ENCODE data around the gene EMX2. TPM values are rescaled to one million over a fixed set of nuclear protein-coding genes. Genes with fewer than 3 reads are reported as not detected.

EMX2 gene
- total RNA-seq, 3 donors from 2014 or later = not detected

GRCh38 chr10:117554241-117554814, 11.8 kb downstream of the EMX2 start:
- no peak for DNase-seq
- Mint-ChIP-seq H3K9me3 (no peaks in the 10 kb centered on the region), H3K27me3 (ENCODE audit: low read depth) (peaks cover 71% of the 10 kb centered on the region), H3K4me3 (no peak overlapping the region), H3K4me1 (ENCODE audit: low read depth) (peaks cover 7% of the 10 kb centered on the region), H3K36me3 (ENCODE audit: insufficient read depth) (no peaks in the 10 kb centered on the region)
- ATAC-seq = no peak

- no peaks in the 10 kb centered on the region for H3K36me3 Mint-ChIP-seq (ENCODE audit: insufficient read depth)
- no peaks in the 10 kb centered on the region for H3K9me3 Mint-ChIP-seq
- ATAC-seq = no peak
- DNase-seq = no peak
- H3K4me1 Mint-ChIP-seq (ENCODE audit: low read depth) = peaks cover 7% of the 10 kb centered on the region
- H3K4me3 Mint-ChIP-seq = no peak overlapping the region
- peaks cover 64% of the 10 kb centered on the region for H3K27me3 Mint-ChIP-seq (ENCODE audit: low read depth)
Measured at GRCh38 chr10:117555017-117555416, 12.5 kb downstream of the EMX2 start.

GRCh38 chr10:117555863-117556262, 13.3 kb downstream of the EMX2 start:
- Mint-ChIP-seq H3K27me3 (ENCODE audit: low read depth) (peaks cover 58% of the 10 kb centered on the region), H3K4me3 (no peak overlapping the region), H3K9me3 (no peaks in the 10 kb centered on the region), H3K36me3 (ENCODE audit: insufficient read depth) (no peaks in the 10 kb centered on the region), H3K4me1 (ENCODE audit: low read depth) (peaks cover 7% of the 10 kb centered on the region)
- no peak for DNase-seq
- ATAC-seq = no peak

GRCh38 chr10:117556356-117556755, 13.8 kb downstream of the EMX2 start:
- DNase-seq = no peak
- Mint-ChIP-seq H3K36me3 (ENCODE audit: insufficient read depth) (no peaks in the 10 kb centered on the region), H3K27me3 (ENCODE audit: low read depth) (peaks cover 56% of the 10 kb centered on the region), H3K4me3 (no peak overlapping the region), H3K9me3 (no peaks in the 10 kb centered on the region), H3K4me1 (ENCODE audit: low read depth) (peaks cover 7% of the 10 kb centered on the region)
- no peak for ATAC-seq

GRCh38 chr10:117559712-117560111, 17.2 kb downstream of the EMX2 start:
- Mint-ChIP-seq H3K27me3 (ENCODE audit: low read depth) (peaks cover 32% of the 10 kb centered on the region), H3K9me3 (no peaks in the 10 kb centered on the region), H3K4me3 (no peak overlapping the region), H3K36me3 (ENCODE audit: insufficient read depth) (no peaks in the 10 kb centered on the region), H3K4me1 (ENCODE audit: low read depth) (no peaks in the 10 kb centered on the region)
- ATAC-seq (no peak), DNase-seq (no peak)

- ATAC-seq (no peak), DNase-seq (no peak)
- Mint-ChIP-seq H3K36me3 (ENCODE audit: insufficient read depth) (no peaks in the 10 kb centered on the region), H3K9me3 (no peaks in the 10 kb centered on the region), H3K4me3 (no peak overlapping the region), H3K27me3 (ENCODE audit: low read depth) (peaks cover 29% of the 10 kb centered on the region), H3K4me1 (ENCODE audit: low read depth) (no peaks in the 10 kb centered on the region)
Measured at GRCh38 chr10:117560942-117561341, 18.4 kb downstream of the EMX2 start.

GRCh38 chr10:117562220-117562619, 19.7 kb downstream of the EMX2 start:
- DNase-seq (no peak), ATAC-seq (no peak)
- Mint-ChIP-seq H3K4me1 (ENCODE audit: low read depth) (no peaks in the 10 kb centered on the region), H3K4me3 (no peak overlapping the region), H3K9me3 (no peaks in the 10 kb centered on the region), H3K36me3 (ENCODE audit: insufficient read depth) (no peaks in the 10 kb centered on the region), H3K27me3 (ENCODE audit: low read depth) (peaks cover 28% of the 10 kb centered on the region)

- no peak for ATAC-seq
- Mint-ChIP-seq H3K36me3 (ENCODE audit: insufficient read depth) (no peaks in the 10 kb centered on the region), H3K9me3 (no peaks in the 10 kb centered on the region), H3K4me3 (no peak overlapping the region), H3K4me1 (ENCODE audit: low read depth) (no peaks in the 10 kb centered on the region), H3K27me3 (ENCODE audit: low read depth) (peaks cover 30% of the 10 kb centered on the region)
- DNase-seq = no peak
Measured at GRCh38 chr10:117562896-117563737, 20.6 kb downstream of the EMX2 start.

GRCh38 chr10:117563780-117564179, 21.2 kb downstream of the EMX2 start:
- DNase-seq (no peak), ATAC-seq (no peak)
- Mint-ChIP-seq H3K4me3 (no peak overlapping the region), H3K4me1 (ENCODE audit: low read depth) (no peaks in the 10 kb centered on the region), H3K36me3 (ENCODE audit: insufficient read depth) (no peaks in the 10 kb centered on the region), H3K9me3 (no peaks in the 10 kb centered on the region), H3K27me3 (ENCODE audit: low read depth) (peaks cover 28% of the 10 kb centered on the region)

- H3K27me3 Mint-ChIP-seq (ENCODE audit: low read depth) = peaks cover 31% of the 10 kb centered on the region
- H3K4me3 Mint-ChIP-seq = no peak overlapping the region
- no peaks in the 10 kb centered on the region for H3K9me3 Mint-ChIP-seq
- DNase-seq (no peak), ATAC-seq (no peak)
- H3K4me1 Mint-ChIP-seq (ENCODE audit: low read depth) = no peaks in the 10 kb centered on the region
- H3K36me3 Mint-ChIP-seq (ENCODE audit: insufficient read depth) = no peaks in the 10 kb centered on the region
Measured at GRCh38 chr10:117565068-117565467, 22.5 kb downstream of the EMX2 start.

GRCh38 chr10:117568334-117568733, 25.8 kb downstream of the EMX2 start:
- H3K4me3 Mint-ChIP-seq = no peak overlapping the region
- no peaks in the 10 kb centered on the region for H3K36me3 Mint-ChIP-seq (ENCODE audit: insufficient read depth)
- DNase-seq = no peak
- H3K4me1 Mint-ChIP-seq (ENCODE audit: low read depth) = no peaks in the 10 kb centered on the region
- H3K9me3 Mint-ChIP-seq = no peaks in the 10 kb centered on the region
- ATAC-seq = no peak
- peaks cover 32% of the 10 kb centered on the region for H3K27me3 Mint-ChIP-seq (ENCODE audit: low read depth)

GRCh38 chr10:117569610-117570390, 27.3 kb downstream of the EMX2 start:
- no peak overlapping the region for H3K4me3 Mint-ChIP-seq
- peaks cover 27% of the 10 kb centered on the region for H3K27me3 Mint-ChIP-seq (ENCODE audit: low read depth)
- no peaks in the 10 kb centered on the region for H3K36me3 Mint-ChIP-seq (ENCODE audit: insufficient read depth)
- no peaks in the 10 kb centered on the region for H3K9me3 Mint-ChIP-seq
- no peak for DNase-seq
- no peak for ATAC-seq
- H3K4me1 Mint-ChIP-seq (ENCODE audit: low read depth) = no peaks in the 10 kb centered on the region

- H3K4me3 Mint-ChIP-seq = no peak overlapping the region
- H3K27me3 Mint-ChIP-seq (ENCODE audit: low read depth) = peaks cover 21% of the 10 kb centered on the region
- ATAC-seq = no peak
- DNase-seq = no peak
- no peaks in the 10 kb centered on the region for H3K4me1 Mint-ChIP-seq (ENCODE audit: low read depth)
- H3K36me3 Mint-ChIP-seq (ENCODE audit: insufficient read depth) = no peaks in the 10 kb centered on the region
- no peaks in the 10 kb centered on the region for H3K9me3 Mint-ChIP-seq
Measured at GRCh38 chr10:117570880-117571279, 28.3 kb downstream of the EMX2 start.

GRCh38 chr10:117574498-117575146, 32.1 kb downstream of the EMX2 start:
- Mint-ChIP-seq H3K4me3 (no peak overlapping the region), H3K4me1 (ENCODE audit: low read depth) (no peaks in the 10 kb centered on the region), H3K36me3 (ENCODE audit: insufficient read depth) (no peaks in the 10 kb centered on the region), H3K27me3 (ENCODE audit: low read depth) (peaks cover 13% of the 10 kb centered on the region), H3K9me3 (no peaks in the 10 kb centered on the region)
- DNase-seq (no peak), ATAC-seq (no peak)
